HG03378 (cell line): Measurements from ENCODE around the gene RRP9.
"Not testable (repeated sequence)": the region's sequence is repeated elsewhere in the genome, so short reads cannot be mapped to it uniquely, and the experiment has no call there.

ENCODE experiments used
- ATAC-seq: cut with Tn5 transposase; IDR thresholded peaks from one replicate; pipeline ENCODE4 v1.9.1; 2021; ENCODE audit warnings: mild to moderate bottlenecking, moderate library complexity; ENCODE audit not compliant: unreplicated experiment

RRP9 gene

GRCh38 chr3:51927061-51927977 lies 14.4 kb downstream of the RRP9 start:
- ATAC-seq = no peak

GRCh38 chr3:51921081-51921578 lies 20.6 kb downstream of the RRP9 start:
- ATAC-seq = no peak

GRCh38 chr3:51916418-51916817 lies 25.3 kb downstream of the RRP9 start:
- no peak for ATAC-seq

DNA sequence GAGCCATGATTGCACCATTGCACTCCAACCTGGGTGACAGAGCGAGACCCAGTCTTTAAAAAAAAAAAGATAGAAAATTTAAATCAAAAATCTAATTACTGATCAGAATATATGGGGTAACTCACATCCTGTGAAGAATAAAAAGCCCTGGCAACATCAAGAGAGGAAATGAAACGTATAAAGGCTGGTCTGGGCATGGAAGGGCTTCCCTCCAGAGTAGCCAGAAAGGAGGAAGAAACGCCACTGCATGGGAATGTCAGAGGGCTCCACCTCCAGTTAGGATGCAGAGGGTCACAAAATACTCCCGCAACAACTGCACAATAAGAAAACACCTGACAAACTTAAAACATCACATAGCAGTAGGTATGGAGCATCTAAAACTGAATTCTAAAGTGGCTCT lies 33.7 kb downstream of the RRP9 start:
- no peak for ATAC-seq

DNA sequence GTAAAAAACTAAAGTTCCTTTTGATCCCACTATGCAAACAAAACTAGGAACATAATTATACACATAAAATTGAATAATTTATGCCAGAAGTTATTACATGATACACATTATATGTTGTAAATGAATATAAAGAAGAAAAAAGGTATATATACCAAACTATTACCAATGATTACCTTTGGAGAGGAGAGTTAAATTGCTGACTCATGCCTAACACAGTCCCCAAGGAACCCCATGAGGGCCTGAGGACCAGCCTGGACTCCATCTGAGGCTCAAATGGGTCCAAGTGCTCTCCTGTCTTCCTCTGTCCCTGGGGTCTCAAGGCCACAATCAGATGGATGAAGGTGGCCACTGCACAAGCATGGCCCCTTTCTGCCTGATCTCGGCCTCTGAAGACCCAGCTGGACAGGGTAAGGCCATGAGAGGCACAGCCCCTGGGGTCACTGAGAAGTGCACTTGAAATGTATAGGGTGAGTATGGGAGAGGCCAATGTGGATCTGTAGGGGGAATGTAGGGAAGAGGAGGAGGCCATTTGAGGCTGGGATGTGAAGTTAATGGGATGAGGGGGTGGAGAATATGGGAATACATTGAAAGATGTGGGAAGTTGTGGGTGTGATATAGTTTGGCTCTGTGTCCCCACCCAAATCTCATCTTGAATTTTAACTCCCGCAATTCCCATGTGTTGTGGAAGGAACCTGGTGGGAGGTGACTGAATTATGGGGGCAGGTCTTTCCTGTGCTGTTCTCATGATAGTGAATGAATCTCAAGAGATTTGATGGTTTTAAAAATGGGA lies 37.5 kb downstream of the RRP9 start:
- ATAC-seq = no peak

- not testable (repeated sequence) for ATAC-seq
These were observed 39.3 kb downstream of the RRP9 start for GRCh38 chr3:51902361-51902760.

- not testable (repeated sequence) for ATAC-seq
These were observed 41.7 kb downstream of the RRP9 start for GRCh38 chr3:51900043-51900442.

DNA sequence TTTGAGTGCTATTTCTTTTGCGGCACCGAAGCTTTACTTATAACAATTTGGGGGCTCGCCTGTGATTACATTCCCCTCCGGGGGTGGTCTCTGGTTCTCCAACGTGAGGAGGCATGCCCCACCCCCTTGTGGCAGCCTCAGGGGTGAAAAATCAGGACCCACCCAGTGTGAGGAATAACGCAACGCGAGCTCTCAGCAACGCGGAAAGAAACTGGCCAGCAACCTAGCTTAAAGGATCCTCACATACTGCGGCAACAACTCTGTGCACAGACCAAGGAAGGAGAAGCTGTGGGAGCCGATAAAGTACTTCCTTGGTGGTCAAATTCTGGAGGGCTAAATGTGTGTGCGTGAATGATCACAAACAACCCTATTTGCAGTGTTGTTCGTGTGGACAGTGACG lies 44.3 kb downstream of the RRP9 start:
- ATAC-seq = no peak

DNA sequence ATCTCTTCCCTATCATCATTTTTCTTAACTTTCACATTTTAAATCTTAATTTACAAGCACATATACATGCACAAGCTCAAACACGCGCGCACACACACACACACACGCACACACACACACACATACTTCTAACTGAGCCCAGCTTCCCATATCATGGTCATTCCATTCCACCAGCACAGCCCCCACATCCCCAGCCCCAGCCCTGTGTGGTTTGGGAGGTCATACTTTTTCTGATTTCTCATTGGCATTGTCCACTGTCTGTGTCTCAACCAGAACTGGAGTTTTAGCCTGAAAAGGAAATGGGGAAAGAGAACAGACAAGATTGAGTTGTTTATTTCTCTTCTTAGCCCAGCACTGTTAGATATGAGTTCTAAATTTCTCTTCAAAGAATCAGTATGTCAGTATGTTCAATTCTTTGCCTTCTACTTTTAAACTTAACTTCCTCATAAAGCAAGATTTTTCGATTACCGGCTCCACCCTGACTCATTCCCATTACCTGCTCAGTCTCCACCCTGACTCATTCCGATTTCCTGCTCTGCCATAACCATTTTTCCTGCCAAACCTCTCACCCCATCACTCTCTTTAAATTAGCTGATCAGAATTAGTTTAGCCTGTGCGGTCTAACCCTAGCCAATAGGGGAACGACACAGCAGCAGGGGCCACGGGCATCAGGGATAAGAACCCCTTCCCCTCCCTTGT lies 44.9 kb downstream of the RRP9 start:
- no peak for ATAC-seq

DNA sequence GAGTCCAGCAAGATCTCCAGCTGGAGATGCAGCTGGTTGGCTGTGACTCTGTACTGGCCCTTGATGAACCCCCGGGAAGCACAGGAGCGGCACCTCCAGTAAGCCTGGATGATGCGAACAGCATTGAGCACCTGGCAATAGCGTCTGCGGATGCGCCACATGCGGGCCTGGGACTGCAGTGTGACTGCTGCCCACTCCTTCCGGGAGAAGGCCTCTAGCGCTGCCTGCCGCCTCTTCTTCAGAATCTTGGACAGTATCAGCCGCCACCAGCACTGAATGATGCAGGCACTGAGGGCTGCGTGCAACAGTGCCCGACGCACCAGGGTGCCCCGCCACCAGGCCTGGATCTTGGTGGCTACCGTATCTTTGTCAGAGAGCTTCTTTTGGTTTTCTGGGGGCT lies 46.8 kb downstream of the RRP9 start:
- ATAC-seq = no peak

GRCh38 chr3:51894391-51894790 lies 47.3 kb downstream of the RRP9 start:
- ATAC-seq = no peak

GRCh38 chr3:51891242-51892039 lies 50.3 kb downstream of the RRP9 start:
- no peak for ATAC-seq

DNA sequence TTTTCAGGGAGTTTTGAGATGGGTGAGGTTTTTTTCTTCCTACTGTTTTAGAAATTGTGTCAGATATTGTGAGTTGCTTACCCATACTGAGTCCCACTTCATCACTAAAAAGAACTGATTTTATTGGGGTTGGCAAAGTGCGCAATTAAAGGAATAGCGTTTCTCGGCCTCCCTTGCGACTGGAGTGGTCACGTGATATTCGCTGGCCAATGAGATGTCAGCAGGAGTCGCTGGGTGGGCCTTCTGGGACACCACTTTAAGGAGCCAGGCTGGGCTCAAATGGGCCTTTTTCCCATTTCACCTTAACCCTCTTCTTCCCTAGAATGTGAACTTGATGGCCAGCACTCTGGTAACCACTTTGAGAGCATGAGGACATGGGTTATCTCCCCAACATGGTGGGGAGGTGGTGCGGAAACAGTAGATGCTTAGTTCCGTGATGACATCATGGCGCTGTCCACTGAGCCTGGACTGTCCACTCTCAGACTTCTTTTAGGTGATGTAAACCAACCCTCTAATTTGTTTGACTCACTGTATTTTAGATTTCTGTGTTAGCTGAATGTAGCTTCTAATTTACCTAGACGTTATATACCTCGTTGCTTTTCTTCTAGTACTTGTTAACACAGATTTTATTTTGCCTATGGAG lies 53.1 kb downstream of the RRP9 start:
- no peak for ATAC-seq

- no peak for ATAC-seq
These were observed 54.1 kb downstream of the RRP9 start for GRCh38 chr3:51887620-51888019.

DNA sequence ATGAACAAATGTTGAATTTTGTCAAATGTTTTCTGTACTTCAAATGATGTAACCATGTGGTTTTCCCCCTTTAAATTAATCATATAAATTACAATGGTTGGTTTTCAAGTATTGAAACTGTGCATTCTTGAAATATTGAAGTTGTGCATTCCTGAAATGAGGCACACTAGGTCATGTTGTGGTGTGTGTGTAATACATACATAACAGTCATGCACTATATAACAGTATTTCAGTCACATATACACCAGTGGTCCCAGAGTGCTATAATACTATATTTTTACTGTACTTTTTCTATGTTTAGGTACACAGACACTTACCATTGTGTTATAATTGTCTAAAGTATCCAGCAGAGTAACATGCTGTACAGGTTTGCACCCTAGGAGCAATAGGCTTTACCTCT lies 55.3 kb downstream of the RRP9 start:
- ATAC-seq = no peak
